MM.1S (cell line): ENCODE data around the gene ACOXL.

Source experiments
- DNase-seq: peaks from one replicate; pipeline ENCODE4 v3.0.0-alpha.2; 2015
- H2AFZ ChIP-seq: fragments of 300-600 bp; sonication (generic); 2 replicates; pipeline ENCODE4 v1.6.0; 2016; ENCODE audit warnings: antibody characterized with exemption, low read length
- H3F3A ChIP-seq: fragments of 300-600 bp; sonication (generic); 2 replicates; pipeline ENCODE4 v1.6.1; 2016; ENCODE audit warnings: mild to moderate bottlenecking, antibody characterized with exemption, low read length, moderate library complexity, mixed read lengths; ENCODE audit not compliant: insufficient read depth
- H3K27ac ChIP-seq: fragments of 300-600 bp; sonication (generic); 2 replicates; pipeline ENCODE4 v1.5.1; 2016; ENCODE audit warnings: mild to moderate bottlenecking, low read length
- H3K27me3 ChIP-seq: fragments of 300-600 bp; sonication (generic); replicated peaks from 2 replicates; pipeline ENCODE4 v1.6.0; 2016; ENCODE audit warnings: low read length; ENCODE audit not compliant: insufficient read depth
- H3K36me3 ChIP-seq: fragments of 300-600 bp; sonication (generic); replicated peaks from 2 replicates; pipeline ENCODE4 v1.6.1; 2016; ENCODE audit warnings: mild to moderate bottlenecking, low read length, mixed read lengths; ENCODE audit not compliant: insufficient read depth
- H3K4me1 ChIP-seq: fragments of 300-600 bp; sonication (generic); 2 replicates; pipeline ENCODE4 v1.6.1; 2016; ENCODE audit warnings: low read length, mixed read lengths
- H3K4me2 ChIP-seq: fragments of 300-600 bp; sonication (generic); 2 replicates; pipeline ENCODE4 v1.6.0; 2016; ENCODE audit warnings: low read depth, low read length
- H3K4me3 ChIP-seq: fragments of 300-600 bp; sonication (generic); 2 replicates; pipeline ENCODE4 v1.5.1; 2016; ENCODE audit warnings: low read length, mixed read lengths
- H3K79me2 ChIP-seq: fragments of 300-600 bp; sonication (generic); 2 replicates; pipeline ENCODE4 v1.6.1; 2016; ENCODE audit warnings: mixed run types, low read length, mixed read lengths
- H3K9ac ChIP-seq: fragments of 300-600 bp; sonication (generic); 2 replicates; pipeline ENCODE4 v1.6.1; 2016; ENCODE audit warnings: low read length, mixed read lengths
- H3K9me2 ChIP-seq: fragments of 300-600 bp; sonication (generic); replicated peaks from 2 replicates; pipeline ENCODE4 v1.6.1; 2016; ENCODE audit warnings: mild to moderate bottlenecking, low read length, mixed read lengths; ENCODE audit not compliant: insufficient read depth
- H3K9me3 ChIP-seq: fragments of 300-600 bp; sonication (generic); replicated peaks from 2 replicates; pipeline ENCODE4 v1.6.1; 2016; ENCODE audit warnings: mild to moderate bottlenecking, low read length, mixed read lengths; ENCODE audit not compliant: insufficient read depth
- H4K20me1 ChIP-seq: fragments of 300-600 bp; sonication (generic); 2 replicates; pipeline ENCODE4 v1.6.1; 2016; ENCODE audit warnings: mild to moderate bottlenecking, low read length, moderate library complexity, mixed read lengths; ENCODE audit not compliant: insufficient read depth
- EZH2 ChIP-seq: fragments of 300-600 bp; sonication (generic); optimal IDR thresholded peaks from 2 replicates; pipeline ENCODE3; 2017; ENCODE audit warnings: low read depth, mild to moderate bottlenecking, antibody characterized with exemption, low read length, mixed read lengths
- EZH2phosphoT487 ChIP-seq: fragments of 300-600 bp; sonication (generic); IDR thresholded peaks from 2 replicates; pipeline ENCODE4 v1.6.1; 2018; ENCODE audit warnings: antibody characterized with exemption, low read length
- TF ChIP-seq, protein P1 (sequence below): fragments of 300-600 bp; sonication (generic); IDR thresholded peaks from 2 replicates; pipeline ENCODE4 v1.5.1; 2016; ENCODE audit warnings: antibody characterized with exemption, low read length, mixed read lengths

Gene ACOXL

DNA sequence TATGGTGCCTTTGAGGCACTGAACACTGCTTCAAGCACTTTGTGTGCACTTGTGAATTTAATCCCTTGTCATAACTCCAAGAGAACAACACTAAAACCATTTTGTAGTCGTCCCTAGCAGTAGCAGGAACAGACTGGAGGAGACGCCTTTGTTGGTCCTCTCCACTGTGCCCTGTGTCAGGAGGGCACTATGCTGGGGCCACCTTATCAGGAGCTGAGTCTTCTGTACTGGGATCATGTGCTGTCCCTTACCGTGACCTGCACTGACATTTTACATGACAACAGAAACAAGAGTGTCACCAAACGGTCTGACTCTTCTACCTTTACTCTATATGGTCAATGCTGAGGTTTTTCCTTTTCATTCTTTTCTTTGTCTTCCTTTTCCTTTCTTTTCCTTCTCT is 62.0 kb downstream of the ACOXL start:
- Histone ChIP-seq H3F3A (no peaks in the 10 kb centered on the region), H3K9me2 (no peaks in the 10 kb centered on the region), H3K4me1 (no peaks in the 10 kb centered on the region), H2AFZ (no peak overlapping the region), H3K9me3 (no peaks in the 10 kb centered on the region), H3K4me2 (no peak overlapping the region), H3K4me3 (no peak overlapping the region), H3K9ac (no peak overlapping the region), H3K79me2 (no peaks in the 10 kb centered on the region), H3K27me3 (no peaks in the 10 kb centered on the region), H4K20me1 (no peaks in the 10 kb centered on the region), H3K27ac (no peak overlapping the region), H3K36me3 (0 out of 2 replicates have a peak, but pooled peaks cover 3% of the 10 kb centered on the region)
- no peak for DNase-seq
- no peak for TF ChIP-seq EZH2phosphoT487
- TF ChIP-seq EZH2 = no peak
- TF ChIP-seq, protein P1, sequence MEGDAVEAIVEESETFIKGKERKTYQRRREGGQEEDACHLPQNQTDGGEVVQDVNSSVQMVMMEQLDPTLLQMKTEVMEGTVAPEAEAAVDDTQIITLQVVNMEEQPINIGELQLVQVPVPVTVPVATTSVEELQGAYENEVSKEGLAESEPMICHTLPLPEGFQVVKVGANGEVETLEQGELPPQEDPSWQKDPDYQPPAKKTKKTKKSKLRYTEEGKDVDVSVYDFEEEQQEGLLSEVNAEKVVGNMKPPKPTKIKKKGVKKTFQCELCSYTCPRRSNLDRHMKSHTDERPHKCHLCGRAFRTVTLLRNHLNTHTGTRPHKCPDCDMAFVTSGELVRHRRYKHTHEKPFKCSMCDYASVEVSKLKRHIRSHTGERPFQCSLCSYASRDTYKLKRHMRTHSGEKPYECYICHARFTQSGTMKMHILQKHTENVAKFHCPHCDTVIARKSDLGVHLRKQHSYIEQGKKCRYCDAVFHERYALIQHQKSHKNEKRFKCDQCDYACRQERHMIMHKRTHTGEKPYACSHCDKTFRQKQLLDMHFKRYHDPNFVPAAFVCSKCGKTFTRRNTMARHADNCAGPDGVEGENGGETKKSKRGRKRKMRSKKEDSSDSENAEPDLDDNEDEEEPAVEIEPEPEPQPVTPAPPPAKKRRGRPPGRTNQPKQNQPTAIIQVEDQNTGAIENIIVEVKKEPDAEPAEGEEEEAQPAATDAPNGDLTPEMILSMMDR = no peak

DNA sequence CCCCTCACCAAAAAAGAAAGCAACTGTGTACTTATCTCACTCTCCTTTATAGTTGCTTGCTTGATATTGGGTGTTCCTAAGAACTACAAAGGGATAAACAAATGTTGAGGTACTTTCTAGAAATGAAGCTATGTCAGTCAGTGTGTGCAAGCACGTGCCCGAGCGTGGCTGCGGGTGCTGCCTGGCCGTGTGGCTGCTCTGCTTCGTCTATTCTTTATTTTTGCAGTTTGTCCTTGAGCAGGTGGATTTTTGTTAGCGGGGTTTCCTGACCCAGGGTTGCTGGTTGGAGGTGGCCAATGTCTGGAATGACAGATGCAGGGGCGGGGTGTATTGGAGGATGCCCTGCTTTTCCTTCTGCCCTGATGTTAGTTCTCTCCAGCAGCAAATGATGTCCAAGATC is 62.6 kb downstream of the ACOXL start:
- no peaks in the 10 kb centered on the region for H3F3A ChIP-seq
- H3K27me3 ChIP-seq = no peaks in the 10 kb centered on the region
- no peaks in the 10 kb centered on the region for H3K9me3 ChIP-seq
- H3K9me2 ChIP-seq = no peaks in the 10 kb centered on the region
- no peak overlapping the region for H2AFZ ChIP-seq
- no peak overlapping the region for H3K4me2 ChIP-seq
- no peak overlapping the region for H3K9ac ChIP-seq
- H4K20me1 ChIP-seq = no peaks in the 10 kb centered on the region
- no peaks in the 10 kb centered on the region for H3K4me1 ChIP-seq
- no peak overlapping the region for H3K27ac ChIP-seq
- TF ChIP-seq EZH2phosphoT487 (no peak), EZH2 (no peak)
- TF ChIP-seq, protein P1 = no peak
- H3K4me3 ChIP-seq = no peak overlapping the region
- H3K79me2 ChIP-seq = no peaks in the 10 kb centered on the region
- DNase-seq = no peak
- 0 out of 2 replicates have a peak, but pooled peaks cover 3% of the 10 kb centered on the region for H3K36me3 ChIP-seq

DNA sequence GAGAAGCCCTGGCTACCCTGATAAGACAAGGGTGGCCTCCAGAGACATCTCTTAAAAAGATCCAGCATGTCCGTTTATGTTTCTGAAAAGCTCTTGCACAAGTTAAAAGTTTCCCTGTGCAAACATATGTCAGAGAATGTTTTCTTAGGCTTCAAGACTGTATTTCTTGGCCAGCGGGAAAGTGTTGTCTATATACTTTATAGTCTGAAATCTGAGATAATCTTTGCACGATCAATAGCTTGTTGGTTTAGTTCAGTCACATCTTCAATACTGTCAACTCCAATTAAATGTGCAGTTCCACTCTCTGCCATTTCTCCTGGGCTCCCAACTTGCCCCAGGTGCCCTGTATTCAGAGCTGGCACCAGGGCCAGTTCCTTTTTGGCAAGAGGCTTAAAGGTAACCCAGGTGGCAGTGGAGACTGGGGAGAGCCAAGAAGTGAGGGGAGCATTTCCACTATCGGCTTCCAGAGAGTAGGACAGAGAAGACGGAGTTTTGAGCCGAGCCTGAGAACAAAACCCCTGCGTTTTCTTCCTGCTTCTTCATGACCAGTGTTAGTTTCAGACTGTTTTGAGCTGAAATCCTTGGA is 64.4 kb downstream of the ACOXL start:
- Histone ChIP-seq H2AFZ (no peak overlapping the region), H3F3A (no peaks in the 10 kb centered on the region), H3K79me2 (no peaks in the 10 kb centered on the region), H3K4me3 (no peak overlapping the region), H3K27ac (no peak overlapping the region), H3K9ac (no peak overlapping the region), H3K9me3 (no peaks in the 10 kb centered on the region), H4K20me1 (no peaks in the 10 kb centered on the region), H3K4me2 (no peak overlapping the region), H3K9me2 (no peaks in the 10 kb centered on the region), H3K36me3 (0 out of 2 replicates have a peak, but pooled peaks cover 3% of the 10 kb centered on the region), H3K27me3 (no peaks in the 10 kb centered on the region), H3K4me1 (no peaks in the 10 kb centered on the region)
- TF ChIP-seq EZH2 = no peak
- TF ChIP-seq, protein P1 = no peak
- no peak for TF ChIP-seq EZH2phosphoT487
- no peak for DNase-seq
